GM19397 (cell line): ENCODE measurements around the gene KSR2.
"Not testable (repeated sequence)": the region's sequence is repeated elsewhere in the genome, so short reads cannot be mapped to it uniquely, and the experiment has no call there.

ENCODE experiments used
- ATAC-seq: cut with Tn5 transposase; IDR thresholded peaks from one replicate; pipeline ENCODE4 v1.9.1; 2021; ENCODE audit warnings: mild to moderate bottlenecking, moderate library complexity; ENCODE audit not compliant: unreplicated experiment

Gene KSR2

DNA sequence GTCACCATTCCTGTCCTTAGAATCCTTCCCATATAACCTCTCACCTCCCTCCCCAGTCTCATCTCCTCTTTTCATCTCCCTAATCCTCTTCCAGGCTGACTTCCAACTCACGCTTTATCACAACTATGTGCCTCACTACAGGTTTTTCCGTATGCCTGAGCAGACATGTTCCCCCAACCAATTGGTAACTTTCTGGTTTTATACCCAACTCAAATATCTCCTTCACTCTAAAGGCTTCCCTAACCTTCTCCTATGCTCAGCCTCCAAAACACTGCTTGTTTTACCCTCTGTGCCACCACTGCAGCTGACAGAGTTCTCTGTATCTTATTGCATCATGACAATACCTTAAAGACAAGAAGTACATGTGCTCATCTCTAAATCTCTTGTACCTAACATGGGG is 139.7 kb downstream of the KSR2 start:
- ATAC-seq, result no peak

DNA sequence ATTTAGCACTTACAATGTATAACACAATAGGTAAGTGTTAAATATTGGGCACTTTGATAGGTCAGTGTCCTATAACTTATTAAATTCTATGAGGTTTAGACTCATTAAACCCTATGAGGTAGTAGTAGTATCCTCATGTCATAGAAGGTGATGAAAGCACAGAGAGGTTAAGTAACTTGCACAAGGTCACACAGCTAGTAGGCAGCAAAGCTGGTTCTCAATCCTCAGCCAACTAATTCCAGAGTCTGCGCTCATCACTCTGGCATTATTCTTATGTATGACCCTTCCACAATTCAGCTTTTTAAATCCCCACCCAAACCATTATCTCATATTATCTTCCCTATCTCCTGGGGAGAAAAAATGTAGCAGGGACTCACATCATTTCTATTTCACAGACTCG is 141.1 kb downstream of the KSR2 start:
- no peak for ATAC-seq

DNA sequence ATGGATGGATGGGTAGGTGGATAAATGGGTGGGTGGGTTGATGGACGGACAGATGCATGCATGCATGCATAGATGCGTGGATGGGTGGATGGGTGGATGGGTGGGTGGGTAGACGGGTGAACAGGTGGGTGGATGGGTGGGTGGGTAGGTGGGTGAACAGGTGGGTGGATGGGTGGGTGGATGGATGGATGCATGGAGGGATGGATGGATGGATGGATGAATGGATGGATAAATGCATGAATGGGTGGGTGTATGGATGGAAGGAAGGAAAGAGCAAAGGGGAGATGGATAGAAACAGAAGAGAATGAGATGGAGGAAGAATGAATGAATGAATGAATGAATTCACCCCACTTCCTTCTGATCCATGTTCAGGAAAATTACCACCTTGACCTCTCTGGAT is 143.0 kb downstream of the KSR2 start:
- no peak for ATAC-seq

DNA sequence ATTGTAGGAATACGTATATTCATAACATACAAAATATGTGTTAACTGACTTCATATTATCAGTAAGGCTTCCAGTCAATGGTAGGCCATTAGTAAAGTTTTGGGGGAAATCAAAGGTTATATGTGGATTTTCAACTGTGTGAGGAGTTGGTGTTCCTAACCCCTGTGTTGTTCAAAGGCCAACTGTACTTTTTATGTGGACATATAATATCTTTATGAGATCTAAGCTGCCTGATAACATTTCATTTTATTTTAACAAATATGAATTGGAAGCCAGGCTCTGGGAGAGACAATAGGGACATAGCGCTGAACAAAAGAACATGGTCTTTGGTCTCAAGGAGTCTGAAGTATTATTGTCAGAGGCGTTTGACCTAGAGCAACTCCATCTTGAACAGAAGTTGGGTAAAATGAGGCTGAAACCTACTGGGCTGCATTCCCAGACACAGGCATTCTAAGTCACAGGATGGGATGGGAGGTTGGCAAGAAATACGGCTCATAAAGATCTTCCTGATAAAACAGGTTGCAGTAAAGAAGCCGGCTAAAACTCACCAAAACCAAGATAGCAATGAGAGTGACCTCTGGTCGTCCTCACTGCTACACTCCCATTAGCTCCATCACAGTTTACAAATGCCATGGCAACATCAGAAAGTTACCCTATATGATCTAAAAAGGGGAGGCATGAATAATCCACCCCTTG is 147.2 kb downstream of the KSR2 start:
- no peak for ATAC-seq

DNA sequence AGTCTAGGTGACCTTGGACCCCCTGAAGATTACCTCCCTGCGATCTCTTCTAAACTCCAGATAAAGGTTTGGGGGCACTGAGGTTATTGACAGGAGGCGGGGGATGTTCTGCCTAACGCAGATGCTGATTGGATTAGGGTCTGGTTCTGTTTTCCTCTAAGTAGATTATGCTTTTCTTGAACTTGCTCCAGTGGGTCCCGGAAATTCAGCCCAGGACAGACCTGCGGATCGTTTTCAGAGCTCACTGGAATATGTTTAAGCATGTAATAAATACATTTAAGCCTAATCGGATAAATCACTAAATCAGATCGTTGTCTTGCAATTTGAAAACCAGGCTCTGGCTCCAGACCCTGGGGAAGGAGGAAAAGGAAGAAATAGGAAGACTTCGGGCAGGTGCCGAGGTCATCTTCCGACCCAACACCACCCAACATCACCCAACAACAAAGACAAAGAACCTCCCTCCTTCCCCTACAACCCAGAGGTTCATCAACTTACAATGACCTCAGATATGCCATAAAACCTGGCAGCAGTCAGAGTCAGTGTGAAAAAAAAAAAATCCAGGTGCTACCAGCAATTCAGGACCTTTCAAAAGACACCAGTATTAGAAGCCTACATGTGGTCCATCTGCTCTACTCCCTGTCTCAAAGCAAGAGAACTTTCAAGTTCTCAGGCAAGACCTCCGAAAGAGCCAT is 148.4 kb downstream of the KSR2 start:
- ATAC-seq, result no peak

DNA sequence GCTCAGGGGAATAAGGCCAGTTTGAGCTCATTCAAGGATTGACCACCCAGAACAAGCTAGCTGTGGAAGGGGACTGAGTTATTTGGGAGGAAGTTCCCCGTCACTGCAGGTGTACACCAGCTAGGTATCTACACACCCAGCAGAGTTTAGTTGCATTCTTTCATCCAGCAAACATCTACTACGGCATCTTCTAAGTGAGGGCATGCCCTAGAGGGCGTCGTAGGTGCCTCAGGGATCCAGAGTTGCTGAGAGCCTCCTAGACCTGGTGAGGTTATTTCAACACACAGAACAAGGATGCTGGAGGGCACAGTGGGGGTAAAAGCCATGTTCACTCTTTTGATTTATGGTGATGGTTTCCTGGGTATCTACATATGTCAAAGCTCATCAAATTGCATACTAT is 149.6 kb downstream of the KSR2 start:
- ATAC-seq, result no peak

DNA sequence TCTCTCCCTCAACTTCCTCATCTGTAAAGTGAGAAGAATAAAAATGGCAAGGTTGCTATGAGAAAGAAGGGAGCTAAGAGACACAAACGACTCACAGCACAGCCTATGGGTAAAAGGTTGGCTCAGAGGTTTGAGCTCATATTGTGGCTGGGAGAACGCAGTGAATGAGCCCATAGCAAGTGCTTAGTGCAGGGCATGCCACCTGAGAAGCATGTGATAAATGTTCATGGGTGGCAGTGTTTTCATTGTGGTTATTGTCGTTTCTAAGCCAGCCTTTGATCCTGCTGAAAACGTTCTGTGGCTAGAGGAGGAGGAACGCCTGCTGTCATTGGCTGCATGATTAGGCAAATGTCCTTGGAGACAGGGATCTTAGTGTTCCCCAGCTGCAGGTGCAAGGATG is 150.4 kb downstream of the KSR2 start:
- no peak for ATAC-seq

DNA sequence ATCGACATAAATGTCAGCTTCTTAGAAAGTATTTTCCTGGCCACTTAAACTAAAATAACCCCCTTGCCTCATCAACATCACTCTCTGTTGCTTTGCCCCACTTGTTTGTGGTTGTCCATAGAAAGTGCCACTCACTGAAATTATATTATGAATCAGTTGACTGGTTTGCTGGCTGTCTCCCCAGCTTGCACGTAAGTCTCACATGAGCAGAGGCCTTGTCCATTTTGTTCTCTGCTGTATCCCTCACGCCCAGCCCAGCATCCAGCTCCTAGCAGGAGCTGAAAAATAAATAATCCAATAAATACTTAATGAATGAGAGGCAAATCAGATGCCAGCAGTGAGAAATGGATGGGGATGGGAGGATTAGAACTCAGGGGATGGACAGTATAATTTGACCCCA is 159.3 kb downstream of the KSR2 start:
- ATAC-seq, result no peak

DNA sequence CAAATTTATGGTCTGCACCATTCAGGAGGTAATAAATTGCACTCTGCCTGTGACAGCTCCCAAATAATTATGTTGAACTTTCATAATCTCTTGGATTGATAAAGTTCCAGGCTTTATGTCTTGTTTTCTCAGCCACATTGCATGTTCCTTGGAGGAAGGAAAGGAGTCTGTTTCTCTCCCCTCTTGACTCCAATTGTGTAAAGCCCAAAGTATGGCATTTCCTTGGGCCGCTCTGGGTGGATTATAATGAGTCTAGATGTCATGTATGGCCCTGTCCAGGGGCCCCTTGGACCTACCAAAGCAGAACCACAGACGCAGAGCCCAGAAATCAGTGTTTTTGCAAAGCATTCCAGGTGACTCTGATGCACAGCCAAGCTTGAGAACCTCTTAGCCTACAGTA is 160.8 kb downstream of the KSR2 start:
- ATAC-seq, result no peak

DNA sequence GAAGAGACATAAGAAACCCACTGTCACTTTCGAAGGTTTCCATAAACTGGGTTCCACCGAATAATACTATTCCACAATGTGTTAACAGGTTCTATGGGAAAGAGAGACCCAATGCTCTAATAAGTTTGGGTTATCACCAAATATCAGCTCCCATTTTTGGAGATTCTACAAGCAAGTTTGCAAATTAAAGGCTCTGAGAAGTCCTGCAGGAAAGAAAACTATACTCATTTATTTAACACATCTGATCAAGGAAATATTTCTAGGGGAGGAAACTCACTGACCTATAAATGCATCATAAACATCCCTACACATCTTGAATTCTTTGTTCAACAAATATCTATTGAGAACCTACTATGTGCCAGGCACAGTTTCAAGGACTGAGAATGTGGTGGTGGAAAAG is 161.4 kb downstream of the KSR2 start:
- no peak for ATAC-seq

DNA sequence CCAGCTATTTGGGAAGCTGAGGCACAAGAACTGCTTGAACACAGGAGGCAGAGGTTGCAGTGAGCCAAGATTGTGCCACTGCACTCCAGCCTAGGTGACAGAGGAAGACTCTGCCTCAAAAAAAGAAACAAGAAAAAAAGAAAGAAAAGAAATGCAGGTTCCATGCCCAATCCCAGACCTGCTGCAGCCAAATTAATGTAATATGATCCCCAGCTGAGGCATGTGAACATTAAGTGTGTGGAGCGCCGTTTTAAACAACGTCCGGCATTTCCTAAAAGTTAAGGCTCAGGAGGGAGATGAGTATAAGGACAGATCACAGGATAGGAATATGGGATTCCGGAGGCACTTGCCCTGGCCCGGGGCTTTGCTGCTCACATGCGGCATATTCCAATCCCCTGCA is 162.9 kb downstream of the KSR2 start:
- no peak for ATAC-seq

DNA sequence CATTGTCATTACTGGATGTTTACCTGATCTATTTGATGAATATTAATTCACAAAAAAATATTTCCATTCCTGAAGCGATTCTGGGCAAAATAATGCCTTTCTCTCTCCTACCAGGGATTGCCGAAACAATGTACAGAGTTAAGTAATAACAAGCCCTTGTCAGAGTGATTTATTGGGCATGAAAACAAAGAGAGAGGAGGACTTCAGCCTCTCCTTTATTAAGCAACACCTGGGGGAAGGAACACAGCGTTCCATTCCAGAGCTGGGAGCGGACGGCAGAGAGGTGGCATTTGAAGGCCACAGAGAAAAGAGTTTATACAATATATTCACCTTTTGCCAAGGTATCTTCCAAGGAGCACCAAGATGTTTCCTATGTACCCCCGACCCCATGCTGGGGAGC is 165.8 kb downstream of the KSR2 start:
- no peak for ATAC-seq

DNA sequence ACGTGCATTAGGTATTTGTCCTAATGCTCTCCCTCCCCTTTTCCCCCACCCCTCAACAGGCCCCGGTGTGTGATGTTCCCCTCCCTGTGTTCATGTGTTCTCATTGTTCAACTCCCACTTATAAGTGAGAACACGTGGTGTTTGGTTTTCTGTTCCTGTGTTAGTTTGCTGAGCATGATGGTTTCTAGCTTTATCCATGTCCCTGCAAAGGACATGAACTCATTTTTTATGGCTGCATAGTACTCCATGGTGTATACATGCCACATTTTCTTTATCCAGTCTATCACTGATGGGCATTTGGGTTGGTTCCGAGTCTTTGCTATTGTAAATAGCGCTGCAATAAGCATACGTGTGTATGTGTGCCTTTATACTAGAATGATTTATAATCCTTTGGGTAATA is 168.1 kb downstream of the KSR2 start:
- ATAC-seq, result not testable (repeated sequence)

DNA sequence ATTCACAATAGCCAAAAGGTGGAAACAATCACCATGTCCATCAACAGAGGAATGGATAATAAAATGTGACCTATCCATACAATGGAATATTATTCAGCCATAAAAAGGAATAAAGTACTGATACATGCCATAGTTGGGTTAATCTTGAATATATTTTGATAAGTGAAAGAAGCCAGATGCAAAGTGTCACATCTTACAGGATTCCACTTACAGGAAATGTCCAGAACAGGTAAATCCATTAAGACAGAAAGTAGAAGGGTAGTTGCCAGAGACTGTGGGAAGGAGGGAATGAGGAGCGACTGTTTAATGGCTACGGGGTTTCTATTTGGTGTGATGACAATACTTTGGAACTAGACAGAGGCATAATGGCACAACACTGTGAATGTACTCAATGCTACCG is 171.6 kb downstream of the KSR2 start:
- ATAC-seq, result no peak

DNA sequence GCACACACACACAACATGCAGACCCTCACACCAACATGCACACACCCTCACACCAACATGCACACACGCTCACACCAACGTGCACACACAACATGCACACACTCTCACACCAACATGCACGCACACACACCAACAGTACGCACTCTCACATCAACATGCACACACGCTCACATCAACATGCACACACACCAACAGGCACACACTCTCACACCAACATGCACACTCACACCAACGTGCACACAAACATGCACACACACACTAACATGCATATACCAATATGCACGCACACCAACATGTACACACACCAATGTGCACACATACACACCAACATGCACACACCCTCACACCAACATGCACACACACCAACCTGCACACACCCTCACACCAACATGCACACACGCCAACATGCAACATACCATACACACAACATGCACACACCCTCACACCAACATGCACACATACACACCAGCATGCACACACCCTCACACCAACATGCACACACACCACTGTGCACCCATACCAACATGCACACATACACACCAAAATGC is 175.8 kb downstream of the KSR2 start:
- ATAC-seq, result no peak

DNA sequence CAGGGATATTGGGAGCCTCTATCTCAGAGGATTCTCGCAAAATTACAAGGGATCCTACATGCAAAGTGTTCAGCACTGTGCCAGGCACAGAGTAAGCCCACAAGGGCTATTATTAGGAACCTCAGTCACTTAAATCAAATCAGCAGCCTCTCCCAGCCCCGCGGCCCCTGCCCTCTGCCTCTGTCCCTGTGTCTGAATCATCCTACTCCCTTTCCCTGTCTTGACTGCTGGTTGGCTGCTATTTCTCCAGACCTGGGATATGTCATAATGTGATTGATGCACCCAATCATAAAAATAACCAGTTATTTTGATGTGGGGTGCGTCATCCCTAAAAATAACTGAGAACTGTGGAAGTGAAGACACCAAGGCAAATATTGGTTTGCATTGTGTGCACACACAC is 176.3 kb downstream of the KSR2 start:
- ATAC-seq, result no peak

DNA sequence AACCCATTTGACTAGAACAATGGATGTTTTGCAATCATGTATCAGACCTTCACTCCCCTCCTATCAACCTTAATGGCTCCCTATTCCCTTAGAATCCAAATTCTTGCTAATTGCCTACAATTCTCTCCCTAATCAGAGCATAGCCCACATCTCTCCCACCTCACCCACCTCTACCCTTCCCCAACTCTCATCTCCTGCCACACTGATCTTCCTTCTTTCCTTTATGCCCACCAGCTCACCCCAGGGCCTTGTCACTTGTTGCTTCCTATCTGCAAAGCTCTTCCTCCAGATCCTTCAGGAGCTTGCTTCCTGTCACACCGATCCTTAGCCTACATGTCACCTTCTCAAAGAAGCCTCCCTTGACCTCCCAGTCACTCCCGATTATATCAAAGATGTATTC is 177.8 kb downstream of the KSR2 start:
- ATAC-seq, result no peak

DNA sequence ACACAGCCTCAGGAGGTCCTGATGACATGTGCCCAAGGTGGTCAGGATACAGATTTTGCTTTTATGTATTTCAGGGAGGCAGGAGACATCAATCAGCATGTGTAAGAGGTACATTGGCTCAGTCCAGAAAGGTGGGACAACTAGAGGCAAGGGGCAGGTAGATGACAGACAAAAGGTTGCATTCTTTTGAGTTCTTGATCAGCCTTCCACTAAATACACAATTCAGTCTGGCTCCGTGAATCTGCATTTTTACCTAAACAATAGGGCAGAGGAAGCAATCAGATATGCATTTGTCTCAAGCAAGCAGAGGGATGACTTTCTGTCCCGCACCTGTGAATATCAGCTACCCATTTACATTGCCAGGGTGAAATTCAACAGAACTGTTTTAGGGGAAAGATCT is 178.6 kb downstream of the KSR2 start:
- ATAC-seq, result no peak

DNA sequence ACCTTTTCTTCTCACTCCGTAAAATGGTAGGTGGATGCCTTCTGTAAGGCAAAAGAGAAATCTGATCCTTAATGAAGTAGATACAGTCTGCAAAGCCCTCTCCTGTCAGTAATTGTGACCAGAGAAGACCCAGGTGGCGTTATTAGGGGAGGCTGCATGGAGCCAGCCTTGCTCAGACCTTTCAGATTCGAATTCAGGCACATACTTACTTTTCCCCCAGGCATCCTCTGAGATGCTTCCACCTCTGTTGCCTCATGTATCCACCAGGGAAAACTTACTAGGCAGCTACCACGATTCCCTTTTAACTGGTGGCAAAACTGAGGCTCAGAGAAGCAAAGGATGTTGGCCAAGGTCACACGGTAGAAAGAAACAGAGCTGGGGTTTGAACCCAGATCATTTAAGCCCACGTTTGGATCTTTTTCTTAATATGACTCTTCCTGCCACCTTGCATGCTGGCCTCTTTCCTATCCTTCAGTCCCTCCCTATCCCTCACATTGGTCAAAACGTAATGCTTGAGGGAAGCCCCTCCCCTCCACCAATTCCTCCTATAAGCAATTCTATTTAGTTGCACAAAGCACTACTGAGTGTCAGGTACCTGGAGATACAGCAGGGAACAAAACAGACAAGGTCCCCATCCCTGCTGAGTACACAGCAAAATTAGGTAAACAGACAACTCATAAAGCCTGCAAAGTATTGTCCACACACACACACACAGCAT is 179.4 kb downstream of the KSR2 start:
- no peak for ATAC-seq

DNA sequence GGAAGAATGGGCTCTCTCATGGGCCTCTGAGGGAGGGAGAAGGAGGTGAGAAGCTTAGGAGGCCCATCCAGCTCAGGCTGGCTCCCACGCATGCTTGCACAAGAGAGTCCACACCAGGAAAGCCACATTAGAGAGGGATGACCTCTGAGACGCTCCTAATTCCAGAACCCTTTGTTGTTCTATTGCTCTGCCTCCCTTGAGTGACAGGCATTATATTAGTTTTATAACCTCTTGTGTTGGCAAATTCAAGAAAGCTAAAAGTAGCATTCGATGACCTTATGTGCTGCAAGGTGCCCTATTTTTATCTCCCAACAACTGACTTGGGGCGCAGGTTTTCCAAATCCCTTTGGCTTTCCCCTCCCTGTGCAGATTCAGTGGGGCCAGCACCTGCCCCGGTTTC is 190.1 kb downstream of the KSR2 start:
- ATAC-seq, result no peak

DNA sequence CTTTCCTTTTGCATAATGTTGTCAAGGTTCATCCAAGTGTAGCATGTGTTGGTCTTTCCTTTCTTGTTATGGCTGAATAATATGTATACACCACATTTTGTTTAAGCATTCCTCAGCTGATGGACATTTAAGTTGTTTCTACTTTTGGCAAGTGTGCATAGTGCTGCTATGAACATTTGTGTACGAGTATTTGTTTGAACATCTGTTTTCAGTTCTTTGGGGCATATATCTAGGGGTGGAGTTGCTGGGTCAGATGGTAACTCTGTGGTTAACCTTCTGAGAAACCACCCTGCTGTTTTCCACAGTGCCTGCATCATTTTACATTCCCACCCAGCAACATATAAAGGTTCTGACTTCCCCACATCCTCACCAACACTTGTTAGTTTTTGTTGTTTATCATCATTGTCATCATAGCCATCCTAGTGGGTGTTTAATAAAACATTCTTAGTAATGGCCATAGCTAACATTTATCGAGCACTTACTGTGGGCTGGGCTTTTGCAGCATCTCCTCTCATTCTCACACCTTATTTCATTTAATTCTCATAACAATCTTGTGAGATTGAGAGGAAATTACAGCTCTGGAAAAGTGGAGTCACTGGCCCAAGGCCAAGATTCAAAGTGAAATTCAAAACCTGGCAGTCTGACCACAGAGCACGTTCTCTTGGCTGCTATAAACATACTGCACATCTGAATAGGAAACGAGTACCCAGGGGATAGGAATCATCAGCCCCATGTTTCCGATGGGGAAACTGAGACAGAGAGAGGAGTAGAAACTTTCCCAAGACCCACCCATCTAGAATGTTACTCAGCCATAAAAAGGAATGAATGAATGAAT is 193.6 kb downstream of the KSR2 start:
- ATAC-seq, result no peak
